CD8-positive, alpha-beta memory T cell (primary cell): ENCODE results near the gene FAU. TPM values are rescaled to one million over a fixed set of nuclear protein-coding genes. Genes with fewer than 3 reads are reported as not detected.
A peak's percentile ranks its signal among the peaks of the same experiment; 100 is the strongest.

Experiments used
- CTCF ChIA-PET: fragments of 350-600 bp; sonication (Branson Sonifier 250); formaldehyde crosslinking; loops from one replicate; lab custom pipeline; 2021; ENCODE audit warnings: antibody characterized with exemption; lab: Charles Lee
- POLR2A ChIA-PET: fragments of 350-600 bp; sonication (Branson Sonifier 250); formaldehyde crosslinking; loops from one replicate; lab custom pipeline; 2021; ENCODE audit warnings: antibody characterized with exemption; lab: Charles Lee
- DNase-seq, 5 donors: peaks; one replicate each; pipeline versions ENCODE4 v3.0.0 to v3.0.0-alpha.2; 2020 to 2022; ENCODE audit warnings: mixed read lengths in 1 of 5
- H3K27ac ChIP-seq: one replicate; pipeline ENCODE4 v1.7.0; 2013; ENCODE audit warnings: low read depth, mild to moderate bottlenecking, low read length, moderate library complexity
- H3K27me3 ChIP-seq: 2 replicates; pipeline ENCODE4 v1.7.0; 2013; ENCODE audit warnings: low read length, mild to moderate bottlenecking; ENCODE audit not compliant: insufficient read depth, poor library complexity, severe bottlenecking
- H3K36me3 ChIP-seq: 2 replicates; pipeline ENCODE4 v1.7.0; 2013; ENCODE audit warnings: mild to moderate bottlenecking, low read length, moderate library complexity; ENCODE audit not compliant: insufficient read depth
- H3K4me1 ChIP-seq: 2 replicates; pipeline ENCODE4 v1.7.0; 2013; ENCODE audit warnings: mild to moderate bottlenecking, low read length, moderate library complexity; ENCODE audit not compliant: insufficient read depth
- H3K4me3 ChIP-seq: 2 replicates; pipeline ENCODE4 v1.7.0; 2013; ENCODE audit warnings: mild to moderate bottlenecking, low read length
- H3K9me3 ChIP-seq: 2 replicates; pipeline ENCODE4 v1.7.0; 2013; ENCODE audit warnings: mild to moderate bottlenecking, low read length
- H3K27ac Mint-ChIP-seq, 8 donors: one replicate each; pipeline ENCODE4 v1.8.0; 2020 to 2021; ENCODE audit warnings: mixed read lengths in 8 of 8, mild to moderate bottlenecking in 6 of 8, inconsistent platforms in 3 of 8, moderate library complexity in 3 of 8
- H3K27me3 Mint-ChIP-seq, 2 donors: one replicate each; pipeline ENCODE4 v1.8.0; 2020 to 2021; ENCODE audit warnings: mixed read lengths in 2 of 2, mild to moderate bottlenecking in 1 of 2, moderate library complexity in 1 of 2
- H3K36me3 Mint-ChIP-seq, 3 donors: one replicate each; pipeline ENCODE4 v1.8.0; 2020 to 2021; ENCODE audit warnings: mixed read lengths in 3 of 3, inconsistent platforms in 1 of 3, mild to moderate bottlenecking in 1 of 3
- H3K4me1 Mint-ChIP-seq, 3 donors: one replicate each; pipeline ENCODE4 v1.8.0; 2020 to 2021; ENCODE audit warnings: mixed read lengths in 3 of 3, inconsistent platforms in 1 of 3, mild to moderate bottlenecking in 1 of 3
- H3K4me3 Mint-ChIP-seq, 7 donors: one replicate each; pipeline ENCODE4 v1.8.0; 2020 to 2021; ENCODE audit warnings: mixed read lengths in 7 of 7, mild to moderate bottlenecking in 6 of 7, moderate library complexity in 4 of 7, inconsistent platforms in 2 of 7
- H3K9me3 Mint-ChIP-seq, 5 donors: one replicate each; pipeline ENCODE4 v1.8.0; 2020 to 2022; ENCODE audit warnings: mixed read lengths in 5 of 5, mild to moderate bottlenecking in 3 of 5, moderate library complexity in 2 of 5, inconsistent platforms in 1 of 5
- polyA plus RNA-seq: library from polyadenylated mRNA; unstranded; fragments of 300-500 nt; fragmentation: Illumina TruSeq; gene quantifications from one replicate; pipeline ENCODE4 v1.2.3, GENCODE V29; 2021
- total RNA-seq, 2 experiments: library from RNA; stranded (reverse); gene quantifications; one replicate each; pipeline ENCODE4 v1.2.3, GENCODE V29; 2021

Gene FAU
- total and polyA plus RNA-seq, 3 experiments from 2014 or later: 904 to 1,073 (median 1,054) TPM

DNA sequence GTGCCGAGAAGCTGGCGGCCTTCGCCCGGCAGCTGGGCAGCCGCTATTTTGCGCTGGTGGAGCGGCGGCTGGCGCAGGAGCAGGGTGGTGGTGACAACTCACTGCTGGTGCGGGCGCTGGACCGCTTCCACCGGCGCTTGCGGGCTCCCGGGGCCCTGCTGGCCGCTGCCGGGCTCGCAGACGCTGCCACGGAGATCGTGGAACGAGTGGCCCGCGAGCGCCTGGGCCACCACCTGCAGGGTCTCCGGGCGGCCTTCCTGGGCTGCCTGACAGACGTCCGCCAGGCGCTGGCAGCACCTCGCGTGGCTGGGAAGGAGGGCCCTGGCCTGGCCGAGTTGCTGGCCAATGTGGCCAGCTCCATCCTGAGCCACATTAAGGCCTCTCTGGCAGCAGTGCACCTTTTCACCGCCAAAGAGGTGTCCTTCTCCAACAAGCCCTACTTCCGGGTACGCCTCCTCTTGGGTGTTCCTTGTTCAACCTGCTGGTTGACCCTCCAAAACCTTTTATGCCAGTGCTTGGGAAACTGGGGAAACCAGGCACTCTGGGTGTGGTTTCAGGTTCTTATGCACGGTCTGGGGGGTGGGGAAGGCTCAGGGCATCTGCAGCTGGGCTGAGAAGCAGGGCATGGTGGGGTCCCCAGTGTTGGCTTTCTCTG is 13.3 kb downstream of the FAU start:
- no peak overlapping the region for H3K4me3 ChIP-seq
- Mint-ChIP-seq H3K4me1 (peaks cover 30 to 42% (median 31%) of the 10 kb centered on the region in 3 donors), H3K4me3 (no peak overlapping the region), H3K27me3 (peaks cover 0 to 2% of the 10 kb centered on the region in 2 donors), H3K9me3 (no peaks in the 10 kb centered on the region), H3K36me3 (peaks cover 0 to 48% (median 9%) of the 10 kb centered on the region in 3 donors), H3K27ac (no peak overlapping the region)
- no peak for DNase-seq
- POLR2A ChIA-PET: interaction anchor here (0.6 to 1.9 kb wide), 3 partner anchors 9 to 27 kb away, joined by 4 to 5 read pairs (median 5); partner anchors contain the start of genes VPS51 and ZNHIT2
- peaks cover 27% of the 10 kb centered on the region for H3K4me1 ChIP-seq
- CTCF ChIA-PET: interaction anchor here (0.6 to 6.1 kb wide), 5 partner anchors 9 to 27 kb away, joined by 3 to 104 read pairs (median 3); partner anchors contain the start of genes FAU, MRPL49, VPS51 and ZNHIT2
- H3K9me3 ChIP-seq: no peaks in the 10 kb centered on the region
- no peak overlapping the region for H3K27ac ChIP-seq
- H3K36me3 ChIP-seq: peaks cover 21% of the 10 kb centered on the region
- no peaks in the 10 kb centered on the region for H3K27me3 ChIP-seq

DNA sequence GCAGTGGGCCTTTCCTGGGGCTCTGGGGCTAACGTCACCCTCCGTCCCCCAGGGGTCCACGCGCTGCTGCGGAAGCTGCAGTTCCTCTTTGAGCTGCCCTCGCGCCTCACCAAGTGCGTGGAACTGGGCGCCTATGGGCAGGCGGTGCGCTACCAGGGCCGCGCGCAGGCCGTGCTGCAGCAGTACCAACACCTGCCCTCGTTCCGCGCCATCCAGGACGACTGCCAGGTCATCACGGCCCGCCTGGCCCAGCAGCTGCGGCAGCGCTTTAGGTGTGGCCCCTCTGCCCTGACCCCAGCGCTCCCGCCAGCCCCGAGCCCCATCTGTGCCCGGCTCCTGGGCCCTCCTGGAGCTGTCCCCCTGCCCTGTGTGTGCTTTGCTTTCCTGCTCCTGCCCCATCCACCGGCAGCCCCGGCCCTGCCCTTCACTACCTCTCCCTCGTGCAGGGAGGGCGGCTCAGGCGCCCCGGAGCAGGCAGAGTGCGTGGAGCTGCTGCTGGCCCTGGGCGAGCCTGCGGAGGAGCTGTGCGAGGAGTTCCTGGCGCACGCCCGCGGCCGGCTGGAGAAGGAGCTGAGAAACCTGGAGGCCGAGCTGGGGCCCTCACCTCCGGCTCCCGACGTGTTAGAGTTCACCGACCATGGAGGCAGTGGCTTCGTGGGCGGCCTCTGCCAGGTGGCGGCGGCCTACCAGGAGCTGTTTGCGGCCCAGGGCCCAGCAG is 14.0 kb downstream of the FAU start:
- Histone ChIP-seq H3K27me3 (no peaks in the 10 kb centered on the region), H3K9me3 (no peaks in the 10 kb centered on the region), H3K36me3 (peaks cover 21% of the 10 kb centered on the region), H3K27ac (no peak overlapping the region), H3K4me1 (peaks cover 20% of the 10 kb centered on the region), H3K4me3 (no peak overlapping the region)
- Mint-ChIP-seq H3K36me3 (peaks cover 0 to 55% (median 9%) of the 10 kb centered on the region in 3 donors), H3K4me3 (no peak overlapping the region), H3K27ac (no peak overlapping the region), H3K4me1 (peaks cover 23 to 42% (median 31%) of the 10 kb centered on the region in 3 donors), H3K27me3 (peaks cover 0 to under 1% of the 10 kb centered on the region in 2 donors), H3K9me3 (no peaks in the 10 kb centered on the region)
- ChIA-PET POLR2A (interaction anchor here (0.9 to 1.9 kb wide), 2 partner anchors 11 to 28 kb away, joined by 4 to 5 read pairs; partner anchors contain the start of gene VPS51), CTCF (interaction anchor here (0.6 to 1.2 kb wide), 2 partner anchors 9 to 27 kb away, joined by 3 read pairs; partner anchors contain the start of gene ZNHIT2)
- DNase-seq: no peak

DNA sequence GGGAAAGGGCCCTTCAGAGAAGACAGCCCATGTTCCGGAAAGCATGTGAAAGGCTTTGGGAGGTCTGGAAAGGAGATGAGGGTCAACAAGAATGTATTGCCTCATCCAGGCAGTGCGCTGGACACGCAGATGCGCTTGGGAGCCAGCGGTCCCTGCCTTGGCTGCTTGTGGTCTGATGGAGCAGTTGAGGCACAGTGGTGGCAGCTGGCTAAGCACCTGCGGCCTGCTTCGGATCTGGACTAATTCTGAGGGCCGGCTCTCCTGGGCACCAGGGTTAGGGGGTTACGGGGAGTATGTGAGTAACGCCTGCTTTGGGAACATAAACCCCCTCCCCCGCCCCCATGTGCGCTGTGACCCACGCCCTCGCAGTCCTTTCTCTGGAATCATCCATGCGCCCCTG is 14.9 kb downstream of the FAU start:
- peaks cover 23 to 37% (median 31%) of the 10 kb centered on the region in 3 donors for H3K4me1 Mint-ChIP-seq
- ChIA-PET POLR2A (no interaction called here), CTCF (no interaction called here)
- Histone ChIP-seq H3K4me3 (no peak overlapping the region), H3K27ac (no peak overlapping the region), H3K4me1 (peaks cover 17% of the 10 kb centered on the region), H3K9me3 (no peaks in the 10 kb centered on the region), H3K27me3 (no peaks in the 10 kb centered on the region), H3K36me3 (peaks cover 21% of the 10 kb centered on the region)
- no peak for DNase-seq
- no peaks in the 10 kb centered on the region for H3K9me3 Mint-ChIP-seq
- H3K27me3 Mint-ChIP-seq: no peaks in the 10 kb centered on the region
- peaks cover 0 to 62% (median 9%) of the 10 kb centered on the region in 3 donors for H3K36me3 Mint-ChIP-seq
- no peak overlapping the region for H3K4me3 Mint-ChIP-seq
- H3K27ac Mint-ChIP-seq: peak overlapping the region in 2 of 8 donors; percentile 68 to 83

DNA sequence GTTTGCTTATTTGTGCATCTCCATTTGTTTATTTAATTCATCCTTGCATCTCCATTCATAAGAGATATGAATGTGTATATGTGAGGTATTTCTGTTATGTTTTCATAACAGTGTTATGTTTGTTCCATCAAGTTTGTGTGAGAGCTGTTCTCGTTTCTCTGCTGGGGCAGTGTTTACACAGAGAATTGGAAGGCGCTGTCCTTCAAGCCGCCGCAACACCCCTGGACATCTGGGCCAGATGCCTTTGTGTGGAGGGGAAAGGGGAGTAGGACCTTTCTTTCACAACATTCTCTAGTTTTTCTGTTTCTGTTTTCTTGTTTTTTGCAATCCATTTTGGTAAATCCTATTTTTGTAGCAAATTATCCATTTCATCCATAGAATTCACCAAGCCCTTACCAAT is 17.3 kb downstream of the FAU start:
- Mint-ChIP-seq H3K4me1 (peaks cover 7 to 19% (median 15%) of the 10 kb centered on the region in 3 donors), H3K27me3 (peaks cover 0 to 2% of the 10 kb centered on the region in 2 donors), H3K9me3 (no peaks in the 10 kb centered on the region), H3K27ac (peak overlapping the region in 2 of 8 donors; percentile 73 to 76), H3K36me3 (peaks cover 0 to 71% (median 9%) of the 10 kb centered on the region in 3 donors), H3K4me3 (peak overlapping the region in 1 of 7 donors; percentile 51)
- ChIA-PET POLR2A (no interaction called here), CTCF (interaction anchor here (2.5 kb wide), 1 partner anchor 12 kb away, joined by 5 read pairs; the partner anchor contains the start of gene ZNHIT2)
- H3K36me3 ChIP-seq: peaks cover 18% of the 10 kb centered on the region
- no peak overlapping the region for H3K4me3 ChIP-seq
- no peaks in the 10 kb centered on the region for H3K9me3 ChIP-seq
- no peak for DNase-seq
- no peaks in the 10 kb centered on the region for H3K4me1 ChIP-seq
- no peaks in the 10 kb centered on the region for H3K27me3 ChIP-seq
- H3K27ac ChIP-seq: no peak overlapping the region

DNA sequence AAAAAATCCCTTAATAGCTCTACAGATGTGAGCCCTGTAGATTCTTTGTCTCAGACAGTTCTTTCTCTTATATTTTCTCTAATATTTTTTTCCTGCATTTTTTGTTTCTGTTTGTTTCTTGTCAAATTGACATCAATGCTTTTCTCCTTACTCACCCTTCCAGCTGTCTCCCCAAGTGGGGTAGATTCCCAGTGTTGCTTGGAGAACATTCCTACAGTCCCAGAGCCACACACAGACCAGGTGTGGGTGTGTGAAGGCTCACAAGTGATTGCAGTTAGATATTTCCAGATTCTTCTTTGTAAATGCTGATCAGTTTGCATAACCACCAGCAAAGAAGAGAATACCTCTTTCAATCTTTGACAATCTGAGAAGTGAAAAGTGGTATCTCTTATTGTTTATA is 18.5 kb downstream of the FAU start:
- ChIA-PET POLR2A (interaction anchor here (0.7 kb wide), 1 partner anchor 221 kb away, joined by 4 read pairs; no protein-coding TSS in a partner anchor), CTCF (interaction anchor here (2.5 to 9.1 kb wide), 2 partner anchors 8 to 13 kb away, joined by 5 to 104 read pairs; partner anchors contain the start of genes TM7SF2 and ZNHIT2)
- no peak for DNase-seq
- peak overlapping the region in 3 of 8 donors; percentile 3 to 10 (median 9) for H3K27ac Mint-ChIP-seq
- peaks cover 0 to 2% of the 10 kb centered on the region in 2 donors for H3K27me3 Mint-ChIP-seq
- H3K27ac ChIP-seq: no peak overlapping the region
- H3K36me3 ChIP-seq: peaks cover 14% of the 10 kb centered on the region
- no peaks in the 10 kb centered on the region for H3K9me3 Mint-ChIP-seq
- H3K4me1 Mint-ChIP-seq: peaks cover 13 to 25% (median 18%) of the 10 kb centered on the region in 3 donors
- peaks cover 2% of the 10 kb centered on the region for H3K4me1 ChIP-seq
- no peaks in the 10 kb centered on the region for H3K9me3 ChIP-seq
- peaks cover 0 to 66% (median 12%) of the 10 kb centered on the region in 3 donors for H3K36me3 Mint-ChIP-seq
- H3K4me3 ChIP-seq: no peak overlapping the region
- H3K4me3 Mint-ChIP-seq: peak overlapping the region in 1 of 7 donors; percentile 39
- no peaks in the 10 kb centered on the region for H3K27me3 ChIP-seq

DNA sequence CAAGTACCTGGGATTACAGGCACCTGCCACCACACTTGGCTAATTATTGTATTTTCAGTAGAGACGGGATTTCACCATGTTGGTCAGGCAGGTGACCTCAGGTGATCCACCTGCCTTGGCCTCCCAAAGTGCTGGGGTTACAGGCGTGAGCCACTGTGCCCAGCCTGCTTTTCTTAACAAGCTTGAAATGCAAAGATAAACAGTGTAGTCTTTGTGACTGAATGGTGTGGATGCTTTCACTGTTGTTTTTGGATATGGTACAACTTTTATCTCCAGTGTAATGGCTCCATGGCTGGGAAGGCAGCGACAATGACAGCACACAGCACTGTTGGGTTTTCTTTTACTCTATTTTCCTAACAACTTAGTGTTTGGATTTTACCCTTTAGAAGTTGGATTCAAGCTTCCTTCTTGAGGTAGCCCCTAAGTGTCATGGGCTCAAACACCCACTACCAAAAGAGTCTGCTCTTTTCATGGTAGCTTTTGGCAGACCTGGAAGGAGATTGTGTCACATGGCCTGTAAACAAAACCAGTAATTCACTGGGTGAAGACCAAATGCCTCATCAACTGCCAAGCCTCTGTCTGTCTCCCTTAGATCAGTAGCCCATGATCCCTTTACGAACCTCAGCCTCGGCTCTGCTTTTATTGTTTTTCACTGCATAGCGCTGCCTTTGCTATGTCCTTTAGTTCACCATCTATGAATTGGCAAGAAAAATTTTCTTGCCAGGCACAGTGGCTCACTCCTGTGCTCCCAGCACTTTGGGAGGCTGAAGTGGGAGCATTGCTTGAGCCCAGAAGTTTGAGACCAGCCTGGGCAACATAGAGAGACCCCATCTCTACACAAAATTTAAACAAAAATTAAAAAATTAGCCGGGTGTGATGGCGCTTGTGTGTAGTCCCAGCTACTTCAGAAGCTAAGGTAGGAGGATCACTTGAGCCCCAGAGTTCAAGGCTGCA is 19.5 kb downstream of the FAU start:
- Histone ChIP-seq H3K9me3 (no peaks in the 10 kb centered on the region), H3K27me3 (no peaks in the 10 kb centered on the region), H3K36me3 (peaks cover 19% of the 10 kb centered on the region), H3K27ac (no peak overlapping the region), H3K4me1 (peaks cover 11% of the 10 kb centered on the region), H3K4me3 (no peak overlapping the region)
- ChIA-PET POLR2A (no interaction called here), CTCF (interaction anchor here (9.1 kb wide), 1 partner anchor 9 kb away, joined by 104 read pairs; the partner anchor contains the start of gene TM7SF2)
- Mint-ChIP-seq H3K4me1 (peaks cover 18 to 30% (median 19%) of the 10 kb centered on the region in 3 donors), H3K4me3 (peak overlapping the region in 1 of 7 donors; percentile 42), H3K27me3 (peaks cover 0 to 2% of the 10 kb centered on the region in 2 donors), H3K36me3 (peaks cover 0 to 65% (median 13%) of the 10 kb centered on the region in 3 donors), H3K9me3 (no peaks in the 10 kb centered on the region), H3K27ac (peak overlapping the region in 2 of 8 donors; percentile 9 to 22)
- no peak for DNase-seq
